ENCODE results near the gene DNHD1. TPM values are rescaled to one million over a fixed set of nuclear protein-coding genes. Genes with fewer than 3 reads are reported as not detected.

Gene DNHD1
- total and polyA plus RNA-seq, 2 experiments from 2014 or later, result 3.6 to 9.6 TPM

GRCh38 chr11:6468712-6469495 is 28.2 kb upstream of the DNHD1 start:
- Histone ChIP-seq H3K27ac (ENCODE audit: low read depth) (peak overlapping the region; percentile 51; the same call in 1 of the 2 replicates), H3K79me2 (replicated peaks; ENCODE audit: insufficient read depth) (no peaks in the 10 kb centered on the region), H2AFZ (peak overlapping the region; percentile 61; the same call in 1 of the 2 replicates), H3F3A (replicated peaks; ENCODE audit: low read depth) (no peaks in the 10 kb centered on the region), H3K4me2 (peak overlapping the region; percentile 64), H3K27me3 (ENCODE audit: insufficient read depth) (no peaks in the 10 kb centered on the region), H3K4me3 (no peak overlapping the region), H3K9me2 (ENCODE audit: insufficient read depth) (no peaks in the 10 kb centered on the region), H3K36me3 (ENCODE audit: insufficient read depth) (no peaks in the 10 kb centered on the region), H3K4me1 (ENCODE audit: insufficient read depth) (peaks cover 14% of the 10 kb centered on the region), H4K20me1 (replicated peaks; ENCODE audit: insufficient read depth) (no peaks in the 10 kb centered on the region; the same call in 1 of the 2 replicates)
- H3K27ac Mint-ChIP-seq, result no peak overlapping the region
- H3K9me3 Mint-ChIP-seq, result no peaks in the 10 kb centered on the region
- no peak for TF ChIP-seq CREB1 (CRISPR knock-in tag; IDR thresholded peaks at IDR 0.05; ENCODE audit: low read depth)
- peak; percentile 87 for TF ChIP-seq POLR2AphosphoS5 (IDR thresholded peaks at IDR 0.05; ENCODE audit: low read depth)
- no peak for TF ChIP-seq JUNB (IDR thresholded peaks at IDR 0.05; ENCODE audit: unreplicated experiment)
- peak; percentile 100 for DNase-seq (ENCODE audit: low spot score)
- ATAC-seq, result peak; percentile 96
- H3K4me3 Mint-ChIP-seq, result no peak overlapping the region
- H3K4me1 Mint-ChIP-seq, result peaks cover 9% of the 10 kb centered on the region
- H3K36me3 Mint-ChIP-seq (ENCODE audit: low read depth), result no peaks in the 10 kb centered on the region
- peaks cover 2% of the 10 kb centered on the region for H3K27me3 Mint-ChIP-seq (ENCODE audit: insufficient read depth, low read depth, poor library complexity)

- Mint-ChIP-seq H3K36me3 (ENCODE audit: low read depth) (no peaks in the 10 kb centered on the region), H3K9me3 (no peaks in the 10 kb centered on the region), H3K27me3 (ENCODE audit: insufficient read depth, low read depth, poor library complexity) (peaks cover 6% of the 10 kb centered on the region), H3K27ac (no peak overlapping the region), H3K4me1 (peaks cover 14% of the 10 kb centered on the region), H3K4me3 (no peak overlapping the region)
- TF ChIP-seq CTCF (conservative IDR thresholded peaks at IDR 0.05; ENCODE audit: low read depth in 2 of 2), result no peak
- TF ChIP-seq STAT1 (IDR thresholded peaks at IDR 0.05; ENCODE audit: unreplicated experiment), result no peak
- no peak for TF ChIP-seq CREB1 (CRISPR knock-in tag; IDR thresholded peaks at IDR 0.05; ENCODE audit: low read depth)
- no peak for TF ChIP-seq ZNF331 (CRISPR knock-in tag; IDR thresholded peaks at IDR 0.05; ENCODE audit: low read depth)
- TF ChIP-seq POLR2AphosphoS5 (IDR thresholded peaks at IDR 0.05; ENCODE audit: low read depth), result no peak
- no peaks in the 10 kb centered on the region; the same call in 1 of the 2 replicates for H4K20me1 ChIP-seq (replicated peaks; ENCODE audit: insufficient read depth)
- no peaks in the 10 kb centered on the region for H3K79me2 ChIP-seq (replicated peaks; ENCODE audit: insufficient read depth)
- H3K9me2 ChIP-seq (ENCODE audit: insufficient read depth), result no peaks in the 10 kb centered on the region
- H3K27ac ChIP-seq (ENCODE audit: low read depth), result no peak overlapping the region
- H2AFZ ChIP-seq, result peak overlapping the region; percentile 61; the same call in 1 of the 2 replicates
- H3K4me2 ChIP-seq, result 0 out of 2 replicates have a peak overlapping the region, but pooled peaks have one; percentile 21
- 0 out of 2 replicates have a peak, but pooled peaks cover 5% of the 10 kb centered on the region for H3F3A ChIP-seq (replicated peaks; ENCODE audit: low read depth)
- H3K4me1 ChIP-seq (ENCODE audit: insufficient read depth), result peaks cover 18% of the 10 kb centered on the region
- no peaks in the 10 kb centered on the region for H3K36me3 ChIP-seq (ENCODE audit: insufficient read depth)
- DNase-seq (ENCODE audit: low spot score) (no peak), ATAC-seq (no peak)
- no peak overlapping the region for H3K4me3 ChIP-seq
- no peaks in the 10 kb centered on the region for H3K27me3 ChIP-seq (ENCODE audit: insufficient read depth)
Measured at GRCh38 chr11:6469599-6469998, 27.5 kb upstream of the DNHD1 start.

GRCh38 chr11:6472934-6473333 is 24.1 kb upstream of the DNHD1 start:
- Mint-ChIP-seq H3K4me3 (peak overlapping the region; percentile 88), H3K27me3 (ENCODE audit: insufficient read depth, low read depth, poor library complexity) (peaks cover 13% of the 10 kb centered on the region), H3K27ac (no peak overlapping the region), H3K4me1 (peaks cover 31% of the 10 kb centered on the region), H3K36me3 (ENCODE audit: low read depth) (peaks cover 17% of the 10 kb centered on the region), H3K9me3 (no peaks in the 10 kb centered on the region)
- ATAC-seq, result no peak
- Histone ChIP-seq H3K27me3 (ENCODE audit: insufficient read depth) (no peaks in the 10 kb centered on the region), H3K4me2 (peak overlapping the region; percentile 89), H3K9me2 (ENCODE audit: insufficient read depth) (no peaks in the 10 kb centered on the region), H2AFZ (no peak overlapping the region), H3K27ac (ENCODE audit: low read depth) (no peak overlapping the region), H4K20me1 (replicated peaks; ENCODE audit: insufficient read depth) (no peaks in the 10 kb centered on the region; the same call in none of the 2 replicates), H3F3A (replicated peaks; ENCODE audit: low read depth) (0 out of 2 replicates have a peak, but pooled peaks cover 13% of the 10 kb centered on the region), H3K36me3 (ENCODE audit: insufficient read depth) (peaks cover 4% of the 10 kb centered on the region; the same call in 1 of the 2 replicates), H3K79me2 (replicated peaks; ENCODE audit: insufficient read depth) (no peaks in the 10 kb centered on the region), H3K4me3 (peak overlapping the region; percentile 93), H3K4me1 (ENCODE audit: insufficient read depth) (peaks cover 27% of the 10 kb centered on the region)
- peak; percentile 8 for DNase-seq (ENCODE audit: low spot score)
- no peak for TF ChIP-seq CREB1 (CRISPR knock-in tag; IDR thresholded peaks at IDR 0.05; ENCODE audit: low read depth)
